ENCODE measurements around the gene ARSH.
"Not testable (repeated sequence)": the region's sequence is repeated elsewhere in the genome, so short reads cannot be mapped to it uniquely, and the experiment has no call there.

The ARSH gene, protein sequence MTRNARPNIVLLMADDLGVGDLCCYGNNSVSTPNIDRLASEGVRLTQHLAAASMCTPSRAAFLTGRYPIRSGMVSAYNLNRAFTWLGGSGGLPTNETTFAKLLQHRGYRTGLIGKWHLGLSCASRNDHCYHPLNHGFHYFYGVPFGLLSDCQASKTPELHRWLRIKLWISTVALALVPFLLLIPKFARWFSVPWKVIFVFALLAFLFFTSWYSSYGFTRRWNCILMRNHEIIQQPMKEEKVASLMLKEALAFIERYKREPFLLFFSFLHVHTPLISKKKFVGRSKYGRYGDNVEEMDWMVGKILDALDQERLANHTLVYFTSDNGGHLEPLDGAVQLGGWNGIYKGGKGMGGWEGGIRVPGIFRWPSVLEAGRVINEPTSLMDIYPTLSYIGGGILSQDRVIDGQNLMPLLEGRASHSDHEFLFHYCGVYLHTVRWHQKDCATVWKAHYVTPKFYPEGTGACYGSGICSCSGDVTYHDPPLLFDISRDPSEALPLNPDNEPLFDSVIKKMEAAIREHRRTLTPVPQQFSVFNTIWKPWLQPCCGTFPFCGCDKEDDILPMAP

GRCh38 chrX:3006495-3006894 lies at the start of gene ARSH:
ARSH (plus strand) TSS chrX:3006546; CDS start chrX:3006613, 67 bp downstream.
- no peak for DNase-seq (ENCODE audit: low read depth in 4 of 4, low spot score in 1 of 4)

- DNase-seq (ENCODE audit: low read depth in 4 of 4, low spot score in 1 of 4) = no peak
Observed at GRCh38 chrX:2958199-2958598, 48.1 kb upstream of the ARSH start.

DNA sequence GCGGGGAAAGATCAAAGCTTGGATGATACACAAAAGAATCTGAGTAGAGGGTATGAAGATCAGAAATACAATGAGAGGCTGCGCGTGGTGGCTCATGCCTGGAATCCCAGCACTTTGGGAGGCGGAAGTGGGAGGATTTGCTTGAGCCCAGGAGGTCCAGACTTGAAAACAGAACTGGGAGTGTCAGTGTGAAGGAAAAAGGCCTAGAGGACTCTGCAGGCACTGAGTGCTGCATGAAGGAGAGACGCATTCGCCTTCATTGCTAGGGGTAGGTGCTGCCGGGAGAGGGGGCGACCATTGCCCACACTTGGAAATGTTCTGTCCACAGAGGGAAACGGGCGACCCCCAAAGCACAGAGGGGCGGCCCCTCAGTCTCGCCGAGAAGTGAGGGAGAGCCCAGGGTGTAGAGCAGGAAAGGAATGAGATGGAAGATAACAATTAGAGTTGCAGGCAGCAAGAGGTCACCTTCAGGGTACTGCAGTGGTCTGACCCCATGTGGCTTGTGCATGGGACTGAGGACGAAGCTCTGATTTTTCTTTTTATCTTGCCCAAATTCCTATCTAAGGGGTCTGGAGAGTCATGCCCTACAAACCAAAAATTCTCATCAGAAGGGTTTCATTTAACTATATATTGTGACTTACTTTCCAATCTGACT lies 45.4 kb upstream of the ARSH start:
- no peak for DNase-seq (ENCODE audit: low read depth in 4 of 4, low spot score in 1 of 4)

GRCh38 chrX:2962381-2962780 lies 44.0 kb upstream of the ARSH start:
- no peak for DNase-seq (ENCODE audit: low read depth in 4 of 4, low spot score in 1 of 4)

DNA sequence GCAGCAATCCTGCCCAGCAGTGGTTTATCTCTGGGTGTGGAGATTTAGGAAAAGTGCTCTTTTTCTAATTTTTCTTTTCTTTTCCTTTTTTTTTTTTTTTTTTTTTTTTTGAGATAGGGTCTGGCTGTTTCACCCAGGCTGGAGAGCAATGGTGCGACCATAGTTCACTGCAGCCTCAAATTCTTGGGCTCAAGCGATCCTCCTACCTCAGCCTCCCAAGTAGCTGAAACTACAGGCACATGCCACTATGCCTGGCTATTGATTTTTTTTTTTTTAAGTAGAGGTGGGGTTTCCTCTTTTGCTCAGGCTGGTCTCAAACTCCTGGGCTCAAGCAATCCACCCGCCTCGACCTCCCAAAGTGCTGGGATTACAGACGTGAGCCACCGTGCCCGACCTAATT lies 42.9 kb upstream of the ARSH start:
- DNase-seq (ENCODE audit: low read depth in 4 of 4, low spot score in 1 of 4) = not testable (repeated sequence)

DNA sequence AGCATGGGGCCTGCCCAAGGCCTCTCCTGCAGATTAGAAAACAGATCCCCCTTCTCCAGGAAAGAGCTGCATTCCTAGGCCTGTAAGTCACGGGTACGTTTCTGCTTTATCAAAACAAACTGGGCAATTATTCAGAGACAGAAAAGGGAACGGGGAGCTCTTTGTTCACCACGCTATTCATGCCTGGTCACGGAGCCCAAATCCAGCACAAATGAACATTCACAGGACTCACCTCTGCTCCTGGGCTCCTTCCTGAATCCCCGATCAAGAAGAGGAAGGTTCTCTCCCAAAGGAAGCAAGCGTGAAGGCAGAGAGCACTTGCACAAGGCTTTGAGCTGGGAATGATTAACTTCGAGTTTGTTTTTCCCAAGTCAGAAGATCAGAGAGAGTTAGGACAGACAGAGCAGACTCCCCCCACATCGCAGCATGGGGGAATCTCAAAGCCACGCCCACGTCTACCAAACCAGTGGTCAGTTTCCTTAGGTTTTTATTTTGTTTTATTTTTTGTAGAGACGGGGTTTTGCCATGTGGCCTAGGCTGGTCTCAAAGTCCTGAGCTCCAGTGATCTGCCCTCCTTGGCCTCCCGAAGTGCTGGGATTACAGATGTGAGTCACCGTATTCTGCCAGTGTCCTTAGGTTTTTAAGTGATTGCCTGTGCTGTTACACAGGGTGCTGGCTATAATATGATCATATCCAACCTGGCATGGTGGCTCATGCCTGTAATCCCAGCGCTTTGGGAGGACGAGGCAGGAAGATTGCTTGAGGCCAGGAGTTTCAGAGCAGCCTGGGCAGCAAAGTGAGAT lies 42.2 kb upstream of the ARSH start:
- not testable (repeated sequence) for DNase-seq (ENCODE audit: low read depth in 4 of 4, low spot score in 1 of 4)

DNA sequence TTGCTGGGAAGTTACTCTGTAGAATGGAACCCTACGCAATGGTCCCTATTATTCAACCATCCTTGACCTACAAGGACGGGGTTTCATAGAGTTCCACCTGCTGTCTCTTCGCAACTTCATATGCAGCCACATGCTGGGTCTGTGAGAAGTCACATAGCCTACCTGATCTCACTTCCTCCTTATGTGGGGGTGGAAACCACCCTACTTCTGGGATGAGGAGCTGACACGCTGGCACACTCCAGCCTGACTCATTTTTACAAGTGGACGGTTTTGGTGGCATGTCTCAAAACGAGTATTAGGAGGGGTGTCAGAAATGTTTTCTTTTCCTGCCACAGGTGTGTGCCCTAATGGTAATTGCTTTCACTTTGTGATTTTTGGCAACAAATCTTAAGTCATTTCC lies 40.4 kb upstream of the ARSH start:
- no peak for DNase-seq (ENCODE audit: low read depth in 4 of 4, low spot score in 1 of 4)

DNA sequence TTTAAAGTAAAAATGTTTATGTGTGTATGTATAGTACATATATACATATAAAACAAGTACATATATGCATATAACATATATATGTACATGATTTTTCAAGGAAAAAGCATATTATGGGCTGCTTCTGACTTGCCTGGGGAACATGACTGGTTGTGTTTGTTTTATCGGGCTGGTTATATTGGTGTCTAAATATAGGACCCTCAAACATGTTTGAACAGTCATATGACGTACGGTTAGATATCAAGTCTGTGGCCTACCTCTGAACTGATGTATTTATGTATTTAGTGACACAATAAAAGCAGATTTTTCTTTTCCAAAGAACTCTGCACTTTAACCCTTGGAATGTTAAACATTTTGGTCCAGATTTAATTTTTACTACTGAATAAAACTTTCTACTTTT lies 39.3 kb upstream of the ARSH start:
- no peak for DNase-seq (ENCODE audit: low read depth in 4 of 4, low spot score in 1 of 4)

DNA sequence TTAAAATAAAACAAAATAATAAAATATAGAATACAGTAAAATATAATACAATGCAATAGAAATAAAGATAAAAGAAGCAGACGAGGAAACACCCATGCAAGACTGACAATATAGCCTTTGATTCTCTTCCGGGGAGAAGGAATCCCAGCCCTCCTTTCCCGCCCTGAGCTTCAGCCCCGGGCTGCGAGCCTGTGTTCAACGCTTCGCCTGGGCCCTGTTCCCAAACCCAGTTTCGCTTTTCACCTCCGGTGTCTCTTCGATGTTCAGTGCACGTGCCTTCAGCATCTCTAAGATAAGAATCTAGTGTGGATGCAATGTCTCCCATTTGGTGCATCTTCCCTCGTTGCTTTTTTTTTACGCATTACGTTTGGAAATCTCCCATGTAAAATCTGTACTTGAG lies 38.8 kb upstream of the ARSH start:
- no peak for DNase-seq (ENCODE audit: low read depth in 4 of 4, low spot score in 1 of 4)

GRCh38 chrX:2967998-2968909 lies 38.1 kb upstream of the ARSH start:
- peak in 1 of 4 experiments; percentile 10 for DNase-seq (ENCODE audit: low read depth in 4 of 4, low spot score in 1 of 4)

- DNase-seq (ENCODE audit: low read depth in 4 of 4, low spot score in 1 of 4) = no peak
Observed at GRCh38 chrX:2969021-2969420, 37.3 kb upstream of the ARSH start.

DNA sequence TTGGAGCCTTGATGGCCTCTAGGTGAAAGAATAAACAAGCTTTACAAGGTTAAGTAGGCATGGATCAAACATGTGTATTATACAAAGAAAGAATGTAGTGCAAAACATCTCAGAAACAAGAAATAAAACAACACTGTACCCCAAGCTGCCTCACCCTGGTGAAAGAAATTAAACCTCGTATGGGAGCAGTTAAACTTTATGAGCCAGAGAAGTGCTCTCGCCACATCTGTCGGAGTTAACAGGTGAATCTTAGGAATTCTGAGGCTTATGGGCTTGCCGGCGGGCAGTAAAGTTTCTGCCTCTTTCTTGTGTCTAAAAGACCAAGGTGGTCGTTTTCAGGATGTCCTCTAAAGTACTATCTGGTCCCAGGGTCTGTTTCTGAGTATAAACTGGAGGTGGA lies 34.0 kb upstream of the ARSH start:
- no peak for DNase-seq (ENCODE audit: low read depth in 4 of 4, low spot score in 1 of 4)

DNA sequence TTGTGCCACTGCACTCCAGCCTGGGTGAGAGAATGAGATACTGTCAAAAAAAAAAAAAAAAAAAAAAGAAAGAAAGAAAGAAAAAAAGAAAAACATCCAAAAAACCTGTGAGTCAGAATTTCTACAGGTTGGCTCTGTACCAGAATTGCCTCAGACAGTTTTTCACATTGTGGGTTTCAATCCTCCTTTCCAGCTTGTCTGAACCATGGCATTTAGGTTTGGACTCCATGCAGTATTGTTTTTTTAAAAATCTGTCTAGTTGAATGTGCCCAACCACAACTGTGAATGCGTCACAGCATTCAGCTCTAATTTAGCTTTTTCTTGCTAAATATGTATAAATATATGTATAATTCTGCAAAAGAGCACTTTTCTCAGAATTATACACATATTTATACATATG lies 31.4 kb upstream of the ARSH start:
- no peak for DNase-seq (ENCODE audit: low read depth in 4 of 4, low spot score in 1 of 4)

DNA sequence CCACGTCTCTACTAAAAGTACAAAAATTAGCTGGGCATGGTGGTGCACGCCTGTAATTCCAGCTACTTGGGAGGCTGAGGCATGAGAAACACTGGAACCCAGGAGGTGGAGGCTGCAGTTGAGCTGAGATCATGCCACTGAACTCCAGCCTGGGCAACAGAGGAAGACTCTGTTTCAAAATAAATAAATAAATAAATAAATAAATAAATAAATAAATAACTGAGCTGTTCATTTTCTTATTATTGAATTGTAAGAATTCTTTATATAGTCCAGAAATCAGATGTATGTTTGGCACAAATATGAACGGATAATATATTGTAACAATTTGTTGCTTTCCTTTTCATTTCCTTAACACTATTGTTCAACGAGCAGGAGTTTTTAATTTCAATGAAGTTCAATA lies 27.7 kb upstream of the ARSH start:
- not testable (repeated sequence) for DNase-seq (ENCODE audit: low read depth in 4 of 4, low spot score in 1 of 4)

DNA sequence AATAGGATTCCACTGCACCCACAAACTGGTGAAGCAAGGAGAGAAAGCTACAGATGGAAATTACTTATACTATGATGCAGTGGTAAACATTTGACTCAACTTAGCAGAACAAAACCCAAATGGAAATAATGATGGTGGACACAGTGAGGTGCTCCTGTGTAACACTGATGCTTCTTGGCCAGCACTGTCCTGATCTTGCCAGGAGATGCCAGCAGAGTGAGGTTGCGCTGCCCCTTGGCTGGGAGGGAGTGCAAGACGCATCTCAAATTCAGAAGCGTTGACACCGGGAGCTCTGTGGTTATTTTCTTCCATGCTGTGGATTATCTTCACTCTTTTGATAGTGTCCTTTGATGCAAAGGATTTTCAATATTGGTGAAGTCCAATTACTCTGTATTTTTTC lies 22.0 kb upstream of the ARSH start:
- no peak for DNase-seq (ENCODE audit: low read depth in 4 of 4, low spot score in 1 of 4)

DNA sequence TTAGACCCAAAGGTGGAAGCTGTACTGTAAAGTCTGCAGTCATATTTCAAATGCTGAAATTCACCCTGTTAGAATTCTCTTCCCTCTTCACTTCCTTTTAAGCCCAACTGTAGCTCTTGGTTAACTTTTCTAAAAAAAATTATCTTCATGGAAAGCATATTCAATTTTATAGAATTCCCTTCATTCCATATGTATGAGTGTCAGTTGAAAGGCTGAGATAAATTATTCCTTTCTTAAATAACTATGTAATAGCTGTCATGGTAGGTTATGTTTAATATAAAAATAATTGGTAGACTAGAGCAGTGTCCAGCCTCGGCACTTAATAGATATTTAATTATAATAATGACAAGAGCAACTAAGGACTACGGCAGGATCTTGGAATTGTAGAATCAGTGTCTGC lies 16.8 kb upstream of the ARSH start:
- no peak for DNase-seq (ENCODE audit: low read depth in 4 of 4, low spot score in 1 of 4)

GRCh38 chrX:3010532-3010931 lies 4.2 kb downstream of the ARSH start:
- no peak for DNase-seq (ENCODE audit: low read depth in 4 of 4, low spot score in 1 of 4)

DNA sequence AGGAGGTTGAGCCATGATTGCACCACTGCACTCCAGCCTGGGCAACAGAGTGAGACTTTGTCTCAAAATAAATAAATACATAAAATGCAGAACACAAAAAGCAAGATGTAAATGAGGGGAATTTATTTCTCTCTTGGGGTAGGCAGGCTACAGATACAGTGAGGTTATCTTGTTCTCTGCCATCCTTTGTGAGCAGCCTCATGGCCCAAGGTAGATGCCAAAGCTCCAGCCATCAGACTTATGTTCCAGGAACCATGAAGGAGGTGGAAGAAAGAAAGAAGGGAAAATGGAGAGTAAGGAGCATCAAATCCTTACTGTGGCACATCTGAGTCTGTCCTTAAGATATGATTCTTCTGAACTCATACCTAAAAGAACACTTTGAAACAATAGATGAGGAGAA lies 11.1 kb downstream of the ARSH start:
- no peak for DNase-seq (ENCODE audit: low read depth in 4 of 4, low spot score in 1 of 4)

DNA sequence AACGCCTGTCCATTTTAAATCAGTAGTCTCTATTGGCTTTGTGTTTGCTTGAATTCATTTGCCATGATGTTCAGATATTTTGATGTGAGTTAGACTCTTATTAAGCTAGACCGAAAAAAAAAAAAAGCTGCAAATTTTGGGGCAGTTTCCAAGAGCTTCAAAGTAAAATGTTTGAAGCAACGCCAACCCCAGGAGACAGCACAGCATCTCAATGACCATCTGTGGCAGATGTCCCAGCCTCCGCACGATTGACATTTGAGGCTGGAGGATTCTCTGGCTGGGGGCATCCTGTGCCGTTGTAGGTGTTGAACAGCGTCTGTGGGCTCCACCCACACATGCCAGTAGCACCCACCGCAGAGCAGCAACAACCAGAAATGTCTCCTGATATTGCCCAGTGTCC lies 17.8 kb downstream of the ARSH start:
- DNase-seq (ENCODE audit: low read depth in 4 of 4, low spot score in 1 of 4) = no peak

DNA sequence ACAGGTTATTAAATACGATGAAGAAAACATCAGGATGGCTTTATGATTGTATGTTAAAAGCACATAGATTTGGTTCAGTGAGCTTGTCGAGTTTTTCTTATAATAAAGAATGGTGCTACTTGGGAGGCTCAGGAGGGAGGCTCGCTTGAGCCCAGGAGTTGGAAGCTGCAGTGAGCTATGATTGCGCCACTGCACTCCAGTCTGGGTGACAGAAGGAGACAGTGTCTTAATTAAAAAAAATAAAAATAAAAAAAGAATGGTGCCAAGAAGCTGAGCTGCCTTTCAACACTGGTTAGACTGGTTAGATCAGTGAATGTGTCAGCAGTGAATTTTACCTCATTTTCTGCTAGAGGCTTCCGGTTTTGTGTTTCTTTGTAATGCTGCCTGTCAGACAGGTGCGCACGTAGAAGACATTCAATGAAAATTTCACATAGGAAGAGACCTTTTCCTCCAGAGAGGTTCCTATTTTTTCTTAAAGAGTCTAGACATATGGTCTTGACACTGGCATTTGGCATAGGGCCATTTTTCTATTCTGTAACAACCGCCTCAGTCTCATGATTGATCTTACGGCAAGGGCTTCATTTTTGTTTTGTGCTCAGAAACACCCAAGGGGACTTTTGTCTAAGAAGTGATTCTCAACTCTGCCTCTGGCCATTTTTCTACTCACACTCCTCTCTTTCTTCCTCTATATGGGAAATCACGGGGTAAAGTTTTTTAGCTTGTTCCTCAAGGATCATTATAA lies 19.9 kb downstream of the ARSH start:
- DNase-seq (ENCODE audit: low read depth in 4 of 4, low spot score in 1 of 4) = no peak

All from stimulated activated CD4-positive, alpha-beta T cell treated with anti-CD3 and anti-CD28 coated beads, Interleukin-1b, Interleukin-23, amount 100 ng/mL, for 24 hours (primary cell).